Endothelial cell of umbilical vein (primary cell): ENCODE measurements around the gene ZBTB40. TPM values are rescaled to one million over a fixed set of nuclear protein-coding genes. Genes with fewer than 3 reads are reported as not detected.

Experiments used
- BruUV-seq: library from RNA; stranded (reverse); fragments of 400-500 nt; replicated peaks from 2 replicates; lab custom pipeline; 2021; lab: Mats Ljungman, UMichigan
- CTCF ChIA-PET: fragments of 300-600, 350-600 bp; sonication (Branson Sonifier 250); formaldehyde crosslinking; loops from one replicate; lab custom pipeline; 2021; ENCODE audit warnings: antibody characterized with exemption, inconsistent platforms; lab: Charles Lee
- POLR2A ChIA-PET: fragments of 300-600, 350-600 bp; sonication (Branson Sonifier 250); formaldehyde crosslinking; loops from one replicate; lab custom pipeline; 2021; ENCODE audit warnings: antibody characterized with exemption, inconsistent platforms; lab: Charles Lee
- DNase-seq: peaks from one replicate; pipeline ENCODE4 v3.0.0-alpha.2; 2011; ENCODE audit warnings: low read depth, low spot score
- FAIRE-seq: peaks from 2 replicates; lab custom pipeline; 2011; peaks lifted over from hg19 to GRCh38; lab: Jason Lieb, UNC
- H2AFZ ChIP-seq: 2 replicates; pipeline ENCODE4 v1.6.0; 2012; ENCODE audit warnings: low read depth, low read length, control low read depth, inconsistent platforms
- H3K27ac ChIP-seq: 2 replicates; pipeline ENCODE4 v1.5.1; 2011; ENCODE audit warnings: low read depth, mild to moderate bottlenecking, control low read depth, low read length, moderate library complexity; ENCODE audit not compliant: insufficient read depth
- H3K27me3 ChIP-seq, 2 experiments: 2 replicates each; pipeline versions ENCODE4 v1.6.0 to v1.6.1; 2011; ENCODE audit warnings: low read length in 2 of 2, mixed read lengths in 1 of 2; ENCODE audit not compliant: control insufficient read depth in 2 of 2, insufficient read depth in 2 of 2
- H3K36me3 ChIP-seq, 2 experiments: 2 replicates in 1 of 2; 3 replicates in 1 of 2; pipeline ENCODE4 v1.5.1; 2011; ENCODE audit warnings: low read length in 2 of 2, mild to moderate bottlenecking in 1 of 2, moderate library complexity in 1 of 2; ENCODE audit not compliant: control insufficient read depth in 2 of 2, insufficient read depth in 2 of 2; ENCODE audit errors: extremely low read depth in 1 of 2
- H3K4me1 ChIP-seq: 3 replicates; pipeline ENCODE4 v1.5.1; 2011; ENCODE audit warnings: mild to moderate bottlenecking, low read length; ENCODE audit not compliant: control insufficient read depth, insufficient read depth; ENCODE audit errors: extremely low read depth
- H3K4me2 ChIP-seq: 2 replicates; pipeline ENCODE4 v1.6.1; 2011; ENCODE audit warnings: low read length, control low read depth, mixed read lengths; ENCODE audit not compliant: insufficient read depth
- H3K4me3 ChIP-seq, 3 experiments: fragments of 200-600 bp in 1 of 3; sonication (generic), shearing (Covaris generic) in 1 of 3; replicated peaks in 1 of 3; 2 replicates each; pipeline ENCODE4 v1.5.1; 2011 to 2016; ENCODE audit warnings: control low read depth in 3 of 3, low read length in 3 of 3, mild to moderate bottlenecking in 2 of 3, inconsistent platforms in 1 of 3, low read depth in 1 of 3, moderate library complexity in 1 of 3; ENCODE audit not compliant: insufficient read depth in 1 of 3
- H3K79me2 ChIP-seq: 2 replicates; pipeline ENCODE4 v1.6.0; 2012; ENCODE audit warnings: low read length, inconsistent platforms; ENCODE audit not compliant: control insufficient read depth, insufficient read depth
- H3K9ac ChIP-seq: replicated peaks from 2 replicates; pipeline ENCODE3; 2011; ENCODE audit warnings: low read length, control low read depth; ENCODE audit not compliant: insufficient read depth; ENCODE audit errors: extremely low read depth
- H3K9me1 ChIP-seq: replicated peaks from 3 replicates; pipeline ENCODE4 v1.6.0; 2011; ENCODE audit warnings: mild to moderate bottlenecking, low read length; ENCODE audit not compliant: control insufficient read depth, insufficient read depth; ENCODE audit errors: extremely low read depth
- H3K9me3 ChIP-seq: replicated peaks from 2 replicates; pipeline ENCODE4 v1.5.1; 2012; ENCODE audit warnings: low read length, inconsistent platforms; ENCODE audit not compliant: control insufficient read depth, insufficient read depth
- H4K20me1 ChIP-seq: replicated peaks from 2 replicates; pipeline ENCODE3; 2011; ENCODE audit warnings: mild to moderate bottlenecking, low read length; ENCODE audit not compliant: control insufficient read depth, insufficient read depth; ENCODE audit errors: extremely low read depth
- EZH2 ChIP-seq: IDR thresholded peaks from 2 replicates; pipeline ENCODE4 v1.6.1; 2012; ENCODE audit warnings: borderline replicate concordance, low read depth, mild to moderate bottlenecking, moderate library complexity, low read length, inconsistent platforms; ENCODE audit not compliant: severe bottlenecking
- FOS ChIP-seq: IDR thresholded peaks from 2 replicates; pipeline ENCODE4 v1.6.1; 2011; ENCODE audit warnings: mild to moderate bottlenecking, low read length, moderate library complexity, borderline replicate concordance; ENCODE audit not compliant: insufficient read depth
- GATA2 ChIP-seq: IDR thresholded peaks from 2 replicates; pipeline ENCODE4 v1.7.0; 2011; ENCODE audit warnings: low read depth, mild to moderate bottlenecking, moderate library complexity, mixed read lengths, low read length; ENCODE audit not compliant: insufficient read length, insufficient read depth
- JUN ChIP-seq: IDR thresholded peaks from 2 replicates; pipeline ENCODE4 v1.6.1; 2011; ENCODE audit warnings: borderline replicate concordance, low read depth; ENCODE audit not compliant: insufficient read length, insufficient read depth
- MAX ChIP-seq: IDR thresholded peaks from 2 replicates; pipeline ENCODE4 v1.6.1; 2011; ENCODE audit not compliant: insufficient read depth, insufficient read length
- MYC ChIP-seq: IDR thresholded peaks from one replicate; pipeline ENCODE4 v1.6.1; 2011; ENCODE audit warnings: mild to moderate bottlenecking, low read depth, low read length
- POLR2A ChIP-seq: IDR thresholded peaks from 2 replicates; pipeline ENCODE4 v1.6.1; 2012; ENCODE audit warnings: low read depth, mild to moderate bottlenecking, control low read depth, low read length
- POLR2AphosphoS5 ChIP-seq: IDR thresholded peaks from 2 replicates; pipeline ENCODE4 v1.6.1; 2012; ENCODE audit warnings: low read depth, mild to moderate bottlenecking, control low read depth, low read length, moderate library complexity; ENCODE audit not compliant: insufficient read depth
- dilution Hi-C: fragments of 300-500 bp; cut with MboI; formaldehyde crosslinking; loops from one replicate; pipeline ENCODE4 v1.15.0; 2019; ENCODE audit warnings: low sequenced_read_pairs; ENCODE audit not compliant: extremely low pct_ligation_motif_present
- intact Hi-C: fragments of 100-400 bp; cut with micrococcal nuclease; formaldehyde crosslinking; loops from one replicate; pipeline ENCODE4 v1.10.0; 2022
- polyA plus RNA-seq, 4 experiments: library from polyadenylated mRNA; depleted of rRNA in 3 of 4; stranded (reverse) in 3 of 4; unstranded in 1 of 4; fragments of >200 nt; gene quantifications; 2 replicates each; pipeline versions ENCODE4 v1.2.1 to v1.2.3, GENCODE V29; 2011 to 2012; ENCODE audit warnings: missing spikeins in 1 of 4
- total RNA-seq: library from RNA; stranded (reverse); gene quantifications from 2 replicates; pipeline ENCODE4 v1.2.3, GENCODE V29; 2021
- TF ChIP-seq, protein P1 (sequence below), 2 donors: IDR thresholded peaks; 1 replicate in 1 of 2; 2 replicates in 1 of 2; pipeline ENCODE4 v1.5.1; 2011; ENCODE audit warnings: low read length in 2 of 2, mild to moderate bottlenecking in 2 of 2, moderate library complexity in 2 of 2, control low read depth in 1 of 2, inconsistent platforms in 1 of 2, low read depth in 1 of 2; ENCODE audit not compliant: insufficient read depth in 1 of 2; ENCODE audit errors: extremely low read depth in 1 of 2

ZBTB40 gene
- total and polyA plus RNA-seq, 2 donors (not counting 3 experiments of a cell fraction or from before 2014, with no cell fraction given) = 12.3 to 21.3 TPM

GRCh38 chr1:22500058-22500457, 48.4 kb downstream of the ZBTB40 start:
- ChIA-PET POLR2A (no interaction called here), CTCF (interaction anchor here (0.9 to 1.9 kb wide), 6 partner anchors 10 to 48 kb away, joined by 3 to 6 read pairs (median 4); partner anchors contain the start of gene ZBTB40)
- H3K27me3 ChIP-seq = no peaks in the 10 kb centered on the region
- FAIRE-seq (no peak), DNase-seq (no peak)
- no peaks in the 10 kb centered on the region for H3K9me1 ChIP-seq
- no peak overlapping the region for H3K4me3 ChIP-seq
- no peaks in the 10 kb centered on the region for H3K9me3 ChIP-seq
- H4K20me1 ChIP-seq = peaks cover 2% of the 10 kb centered on the region
- TF ChIP-seq POLR2A (no peak), MYC (no peak), MAX (no peak), EZH2 (no peak)
- TF ChIP-seq, protein P1, sequence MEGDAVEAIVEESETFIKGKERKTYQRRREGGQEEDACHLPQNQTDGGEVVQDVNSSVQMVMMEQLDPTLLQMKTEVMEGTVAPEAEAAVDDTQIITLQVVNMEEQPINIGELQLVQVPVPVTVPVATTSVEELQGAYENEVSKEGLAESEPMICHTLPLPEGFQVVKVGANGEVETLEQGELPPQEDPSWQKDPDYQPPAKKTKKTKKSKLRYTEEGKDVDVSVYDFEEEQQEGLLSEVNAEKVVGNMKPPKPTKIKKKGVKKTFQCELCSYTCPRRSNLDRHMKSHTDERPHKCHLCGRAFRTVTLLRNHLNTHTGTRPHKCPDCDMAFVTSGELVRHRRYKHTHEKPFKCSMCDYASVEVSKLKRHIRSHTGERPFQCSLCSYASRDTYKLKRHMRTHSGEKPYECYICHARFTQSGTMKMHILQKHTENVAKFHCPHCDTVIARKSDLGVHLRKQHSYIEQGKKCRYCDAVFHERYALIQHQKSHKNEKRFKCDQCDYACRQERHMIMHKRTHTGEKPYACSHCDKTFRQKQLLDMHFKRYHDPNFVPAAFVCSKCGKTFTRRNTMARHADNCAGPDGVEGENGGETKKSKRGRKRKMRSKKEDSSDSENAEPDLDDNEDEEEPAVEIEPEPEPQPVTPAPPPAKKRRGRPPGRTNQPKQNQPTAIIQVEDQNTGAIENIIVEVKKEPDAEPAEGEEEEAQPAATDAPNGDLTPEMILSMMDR (IDR thresholded peaks at IDR 0.05; ENCODE audit: extremely low read depth in 1 of 2, insufficient read depth in 1 of 2, low read depth in 1 of 2, low read length in 2 of 2) = no peak
- H3K79me2 ChIP-seq = peaks cover 1% of the 10 kb centered on the region
- intact Hi-C loops (loop anchor here (1.0 kb wide), 1 partner anchor 40 kb away; no protein-coding TSS in a partner anchor), dilution Hi-C loops (no loop called here)
- H3K4me1 ChIP-seq = peaks cover 16% of the 10 kb centered on the region
- H3K9ac ChIP-seq = no peak overlapping the region
- peak overlapping the region; percentile 6 for H3K4me2 ChIP-seq
- no peak overlapping the region for H2AFZ ChIP-seq
- no peak overlapping the region for H3K27ac ChIP-seq
- BruUV-seq = no TSS peak
- H3K36me3 ChIP-seq = peaks cover 0 to 6% of the 10 kb centered on the region in 2 experiments

GRCh38 chr1:22500471-22500870, 48.8 kb downstream of the ZBTB40 start:
- Histone ChIP-seq H3K9ac (no peak overlapping the region), H3K9me3 (no peaks in the 10 kb centered on the region), H2AFZ (no peak overlapping the region), H3K9me1 (no peaks in the 10 kb centered on the region), H3K79me2 (peaks cover 1% of the 10 kb centered on the region), H3K27me3 (no peaks in the 10 kb centered on the region), H3K27ac (no peak overlapping the region), H3K4me3 (no peak overlapping the region), H3K4me1 (peaks cover 16% of the 10 kb centered on the region), H4K20me1 (peaks cover 2% of the 10 kb centered on the region), H3K4me2 (no peak overlapping the region), H3K36me3 (peaks cover 0 to 6% of the 10 kb centered on the region in 2 experiments)
- CTCF ChIA-PET = interaction anchor here (0.9 to 1.6 kb wide), 3 partner anchors 12 to 30 kb away, joined by 3 to 6 read pairs (median 4); no protein-coding TSS in a partner anchor
- FAIRE-seq = peak; percentile 94
- TF ChIP-seq, protein P1 (IDR thresholded peaks at IDR 0.05; ENCODE audit: extremely low read depth in 1 of 2, insufficient read depth in 1 of 2, low read depth in 1 of 2, low read length in 2 of 2) = peak in 1 of 2 donors; percentile 5
- TF ChIP-seq MAX (no peak), POLR2AphosphoS5 (no peak), POLR2A (no peak), FOS (peak; percentile 72), GATA2 (no peak), MYC (no peak), JUN (peak; percentile 59)
- peak; percentile 97 for DNase-seq
- POLR2A ChIA-PET = no interaction called here
- intact Hi-C loops = loop anchor here (1.0 kb wide), 1 partner anchor 40 kb away; no protein-coding TSS in a partner anchor
- dilution Hi-C loops = no loop called here
- BruUV-seq = no TSS peak
